ENCODE data around the gene UBR4.

The UBR4 gene

GRCh38 chr1:19037659-19038058 is 172.4 kb downstream of the UBR4 start:
- FAIRE-seq (no peak), DNase-seq (ENCODE audit: low spot score) (no peak)

- FAIRE-seq, result no peak
- no peak for DNase-seq (ENCODE audit: low spot score)
These were observed 173.1 kb downstream of the UBR4 start for GRCh38 chr1:19036813-19037605.

- DNase-seq (ENCODE audit: low spot score), result no peak
- no peak for FAIRE-seq
These were observed 173.8 kb downstream of the UBR4 start for GRCh38 chr1:19036041-19036812.

- FAIRE-seq (no peak), DNase-seq (ENCODE audit: low spot score) (no peak)
These were observed 174.6 kb downstream of the UBR4 start for GRCh38 chr1:19035377-19036040.

- no peak for DNase-seq (ENCODE audit: low spot score)
- FAIRE-seq, result no peak
These were observed 175.3 kb downstream of the UBR4 start for GRCh38 chr1:19034721-19035120.

- FAIRE-seq, result peak; percentile 91
These were observed 176.0 kb downstream of the UBR4 start for GRCh38 chr1:19033926-19034680.

GRCh38 chr1:19033515-19033839 is 176.6 kb downstream of the UBR4 start:
- no peak for FAIRE-seq
- DNase-seq (ENCODE audit: low spot score), result no peak

More at GRCh38 chr1:19033926-19034680, 176.0 kb downstream of the UBR4 start:
- peak; percentile 92 for DNase-seq (ENCODE audit: low spot score)

- FAIRE-seq, result no peak
- DNase-seq (ENCODE audit: low spot score), result no peak
These were observed 177.2 kb downstream of the UBR4 start for GRCh38 chr1:19032701-19033514.

GRCh38 chr1:19032413-19032695 is 177.7 kb downstream of the UBR4 start:
- DNase-seq (ENCODE audit: low spot score), result no peak

GRCh38 chr1:19029191-19030085 is 180.6 kb downstream of the UBR4 start:
- no peak for DNase-seq (ENCODE audit: low spot score)
- no peak for FAIRE-seq

More at GRCh38 chr1:19032413-19032695, 177.7 kb downstream of the UBR4 start:
- no peak for FAIRE-seq

GRCh38 chr1:19028546-19029129 is 181.4 kb downstream of the UBR4 start:
- FAIRE-seq, result no peak
- no peak for DNase-seq (ENCODE audit: low spot score)

- FAIRE-seq, result no peak
- no peak for DNase-seq (ENCODE audit: low spot score)
These were observed 182.0 kb downstream of the UBR4 start for GRCh38 chr1:19028110-19028509.
